Measurements from ENCODE around the gene PTPN22.

The PTPN22 gene

GRCh38 chr1:113849072-113849471, 22.4 kb downstream of the PTPN22 start:
- no peak overlapping the region for H3K9ac ChIP-seq (ENCODE audit: low read depth, low read length, poor library complexity)
- H3K4me3 ChIP-seq (ENCODE audit: low read length in 2 of 2): no peak overlapping the region
- no peak overlapping the region for H2BK12ac ChIP-seq (ENCODE audit: low read length)
- no peak overlapping the region for H2BK120ac ChIP-seq (ENCODE audit: low read depth, low read length)
- H4K8ac ChIP-seq (ENCODE audit: low read depth, low read length): no peak overlapping the region
- H2AFZ ChIP-seq (ENCODE audit: low read length): no peak overlapping the region
- H3K18ac ChIP-seq (ENCODE audit: low read length): no peak overlapping the region
- H3K14ac ChIP-seq (ENCODE audit: low read length): no peak overlapping the region
- no peaks in the 10 kb centered on the region for H3K27me3 ChIP-seq (ENCODE audit: control insufficient read depth in 3 of 3, insufficient read depth in 3 of 3, low read depth in 1 of 3, low read length in 3 of 3)
- H3K4ac ChIP-seq (ENCODE audit: low read length): no peak overlapping the region
- H3K4me1 ChIP-seq (ENCODE audit: control insufficient read depth in 2 of 2, insufficient read depth in 1 of 2, low read depth in 1 of 2, low read length in 2 of 2): no peaks in the 10 kb centered on the region
- no peak overlapping the region for H2BK15ac ChIP-seq (ENCODE audit: low read length)
- H2BK5ac ChIP-seq (ENCODE audit: low read length): no peak overlapping the region
- H3K9me3 ChIP-seq (replicated peaks in 1 of 2; ENCODE audit: control insufficient read depth in 2 of 2, insufficient read depth in 1 of 2, low read depth in 1 of 2, low read length in 2 of 2): no peaks in the 10 kb centered on the region
- H3K23ac ChIP-seq (ENCODE audit: low read depth, low read length, poor library complexity): no peak overlapping the region
- no peaks in the 10 kb centered on the region for H3K36me3 ChIP-seq (replicated peaks in 1 of 2; ENCODE audit: control insufficient read depth in 2 of 2, insufficient read depth in 2 of 2, low read length in 2 of 2)
- H3K79me1 ChIP-seq (ENCODE audit: low read depth, low read length): no peaks in the 10 kb centered on the region
- H4K91ac ChIP-seq (ENCODE audit: low read depth, low read length, poor library complexity): no peak overlapping the region
- no peak for DNase-seq (ENCODE audit: low spot score)
- H3K4me2 ChIP-seq (ENCODE audit: insufficient read depth, low read length, poor library complexity, severe bottlenecking): no peak overlapping the region
- H2AK5ac ChIP-seq (ENCODE audit: low read depth, low read length): no peak overlapping the region
- no peak overlapping the region for H3K27ac ChIP-seq (replicated peaks; ENCODE audit: low read length)

- no CpG with 5 or more reads among the region's 2 CpGs for WGBS, 2 donors (ENCODE audit: extremely low coverage in 2 of 2, insufficient read length in 2 of 2, insufficient replicate concordance in 1 of 2)
- H2BK5ac ChIP-seq (ENCODE audit: low read length): no peak overlapping the region
These were observed 25.0 kb downstream of the PTPN22 start for GRCh38 chr1:113846391-113847035.

GRCh38 chr1:113836534-113836933, 35.0 kb downstream of the PTPN22 start:
- Histone ChIP-seq H2BK5ac (ENCODE audit: low read length) (no peak overlapping the region), H3K23ac (ENCODE audit: low read depth, low read length, poor library complexity) (no peak overlapping the region), H4K91ac (ENCODE audit: low read depth, low read length, poor library complexity) (no peak overlapping the region), H2BK120ac (ENCODE audit: low read depth, low read length) (no peak overlapping the region), H3K4me2 (ENCODE audit: insufficient read depth, low read length, poor library complexity, severe bottlenecking) (no peak overlapping the region), H3K4me3 (ENCODE audit: low read length in 2 of 2) (no peak overlapping the region), H4K8ac (ENCODE audit: low read depth, low read length) (no peak overlapping the region), H3K27me3 (ENCODE audit: control insufficient read depth in 3 of 3, insufficient read depth in 3 of 3, low read depth in 1 of 3, low read length in 3 of 3) (peaks cover 0 to 10% (median 0%) of the 10 kb centered on the region in 3 experiments), H3K4me1 (ENCODE audit: control insufficient read depth in 2 of 2, insufficient read depth in 1 of 2, low read depth in 1 of 2, low read length in 2 of 2) (no peaks in the 10 kb centered on the region), H3K79me1 (ENCODE audit: low read depth, low read length) (no peaks in the 10 kb centered on the region), H2AK5ac (ENCODE audit: low read depth, low read length) (no peak overlapping the region), H2BK15ac (ENCODE audit: low read length) (no peak overlapping the region), H3K27ac (replicated peaks; ENCODE audit: low read length) (no peak overlapping the region), H3K14ac (ENCODE audit: low read length) (no peak overlapping the region), H3K9ac (ENCODE audit: low read depth, low read length, poor library complexity) (no peak overlapping the region), H3K36me3 (replicated peaks in 1 of 2; ENCODE audit: control insufficient read depth in 2 of 2, insufficient read depth in 2 of 2, low read length in 2 of 2) (no peaks in the 10 kb centered on the region), H3K18ac (ENCODE audit: low read length) (no peak overlapping the region), H3K9me3 (replicated peaks in 1 of 2; ENCODE audit: control insufficient read depth in 2 of 2, insufficient read depth in 1 of 2, low read depth in 1 of 2, low read length in 2 of 2) (no peaks in the 10 kb centered on the region), H2AFZ (ENCODE audit: low read length) (no peak overlapping the region), H3K4ac (ENCODE audit: low read length) (no peak overlapping the region), H2BK12ac (ENCODE audit: low read length) (no peak overlapping the region)
- DNase-seq (ENCODE audit: low spot score): no peak
- WGBS, 2 donors (ENCODE audit: extremely low coverage in 2 of 2, insufficient read length in 2 of 2, insufficient replicate concordance in 1 of 2): no CpG with 5 or more reads among the region's 1 CpG

More at GRCh38 chr1:113846391-113847035, 25.0 kb downstream of the PTPN22 start:
- Histone ChIP-seq H3K18ac (ENCODE audit: low read length) (no peak overlapping the region), H2BK12ac (ENCODE audit: low read length) (no peak overlapping the region), H3K27me3 (ENCODE audit: control insufficient read depth in 3 of 3, insufficient read depth in 3 of 3, low read depth in 1 of 3, low read length in 3 of 3) (no peaks in the 10 kb centered on the region), H3K4me1 (ENCODE audit: control insufficient read depth in 2 of 2, insufficient read depth in 1 of 2, low read depth in 1 of 2, low read length in 2 of 2) (no peaks in the 10 kb centered on the region), H2AK5ac (ENCODE audit: low read depth, low read length) (no peak overlapping the region), H2AFZ (ENCODE audit: low read length) (no peak overlapping the region), H3K4ac (ENCODE audit: low read length) (no peak overlapping the region), H2BK120ac (ENCODE audit: low read depth, low read length) (no peak overlapping the region), H3K14ac (ENCODE audit: low read length) (no peak overlapping the region), H3K9me3 (replicated peaks in 1 of 2; ENCODE audit: control insufficient read depth in 2 of 2, insufficient read depth in 1 of 2, low read depth in 1 of 2, low read length in 2 of 2) (no peaks in the 10 kb centered on the region), H3K9ac (ENCODE audit: low read depth, low read length, poor library complexity) (no peak overlapping the region), H3K4me2 (ENCODE audit: insufficient read depth, low read length, poor library complexity, severe bottlenecking) (no peak overlapping the region), H3K4me3 (ENCODE audit: low read length in 2 of 2) (no peak overlapping the region), H4K91ac (ENCODE audit: low read depth, low read length, poor library complexity) (no peak overlapping the region), H3K23ac (ENCODE audit: low read depth, low read length, poor library complexity) (no peak overlapping the region), H3K79me1 (ENCODE audit: low read depth, low read length) (no peaks in the 10 kb centered on the region), H4K8ac (ENCODE audit: low read depth, low read length) (no peak overlapping the region), H2BK15ac (ENCODE audit: low read length) (no peak overlapping the region), H3K36me3 (replicated peaks in 1 of 2; ENCODE audit: control insufficient read depth in 2 of 2, insufficient read depth in 2 of 2, low read length in 2 of 2) (no peaks in the 10 kb centered on the region), H3K27ac (replicated peaks; ENCODE audit: low read length) (no peak overlapping the region)
- DNase-seq (ENCODE audit: low spot score): no peak

GRCh38 chr1:113835686-113836290, 35.7 kb downstream of the PTPN22 start:
- no peak overlapping the region for H2AFZ ChIP-seq (ENCODE audit: low read length)
- no peak overlapping the region for H4K8ac ChIP-seq (ENCODE audit: low read depth, low read length)
- H2AK5ac ChIP-seq (ENCODE audit: low read depth, low read length): no peak overlapping the region
- H3K36me3 ChIP-seq (replicated peaks in 1 of 2; ENCODE audit: control insufficient read depth in 2 of 2, insufficient read depth in 2 of 2, low read length in 2 of 2): no peaks in the 10 kb centered on the region
- H3K9ac ChIP-seq (ENCODE audit: low read depth, low read length, poor library complexity): no peak overlapping the region
- no CpG with 5 or more reads among the region's 4 CpGs for WGBS, 2 donors (ENCODE audit: extremely low coverage in 2 of 2, insufficient read length in 2 of 2, insufficient replicate concordance in 1 of 2)
- H4K91ac ChIP-seq (ENCODE audit: low read depth, low read length, poor library complexity): no peak overlapping the region
- no peaks in the 10 kb centered on the region for H3K4me1 ChIP-seq (ENCODE audit: control insufficient read depth in 2 of 2, insufficient read depth in 1 of 2, low read depth in 1 of 2, low read length in 2 of 2)
- no peak overlapping the region for H3K4me2 ChIP-seq (ENCODE audit: insufficient read depth, low read length, poor library complexity, severe bottlenecking)
- no peak overlapping the region for H3K4ac ChIP-seq (ENCODE audit: low read length)
- no peak overlapping the region for H3K27ac ChIP-seq (replicated peaks; ENCODE audit: low read length)
- H3K79me1 ChIP-seq (ENCODE audit: low read depth, low read length): no peaks in the 10 kb centered on the region
- H2BK5ac ChIP-seq (ENCODE audit: low read length): no peak overlapping the region
- no peaks in the 10 kb centered on the region for H3K9me3 ChIP-seq (replicated peaks in 1 of 2; ENCODE audit: control insufficient read depth in 2 of 2, insufficient read depth in 1 of 2, low read depth in 1 of 2, low read length in 2 of 2)
- H2BK120ac ChIP-seq (ENCODE audit: low read depth, low read length): no peak overlapping the region
- no peak overlapping the region for H2BK12ac ChIP-seq (ENCODE audit: low read length)
- no peak overlapping the region for H3K23ac ChIP-seq (ENCODE audit: low read depth, low read length, poor library complexity)
- DNase-seq (ENCODE audit: low spot score): no peak
- no peak overlapping the region for H3K4me3 ChIP-seq (ENCODE audit: low read length in 2 of 2)
- H3K27me3 ChIP-seq (ENCODE audit: control insufficient read depth in 3 of 3, insufficient read depth in 3 of 3, low read depth in 1 of 3, low read length in 3 of 3): peaks cover 0 to 10% (median 0%) of the 10 kb centered on the region in 3 experiments
- no peak overlapping the region for H2BK15ac ChIP-seq (ENCODE audit: low read length)
- H3K14ac ChIP-seq (ENCODE audit: low read length): no peak overlapping the region
- H3K18ac ChIP-seq (ENCODE audit: low read length): no peak overlapping the region

All from neuronal stem cell (in vitro differentiated cells).